ENCODE measurements around the gene TJP1. TPM values are rescaled to one million over a fixed set of nuclear protein-coding genes. Genes with fewer than 3 reads are reported as not detected.

Gene TJP1
- total and polyA plus RNA-seq, 8 donors, result 14.7 to 80.0 (median 39.0) TPM

DNA sequence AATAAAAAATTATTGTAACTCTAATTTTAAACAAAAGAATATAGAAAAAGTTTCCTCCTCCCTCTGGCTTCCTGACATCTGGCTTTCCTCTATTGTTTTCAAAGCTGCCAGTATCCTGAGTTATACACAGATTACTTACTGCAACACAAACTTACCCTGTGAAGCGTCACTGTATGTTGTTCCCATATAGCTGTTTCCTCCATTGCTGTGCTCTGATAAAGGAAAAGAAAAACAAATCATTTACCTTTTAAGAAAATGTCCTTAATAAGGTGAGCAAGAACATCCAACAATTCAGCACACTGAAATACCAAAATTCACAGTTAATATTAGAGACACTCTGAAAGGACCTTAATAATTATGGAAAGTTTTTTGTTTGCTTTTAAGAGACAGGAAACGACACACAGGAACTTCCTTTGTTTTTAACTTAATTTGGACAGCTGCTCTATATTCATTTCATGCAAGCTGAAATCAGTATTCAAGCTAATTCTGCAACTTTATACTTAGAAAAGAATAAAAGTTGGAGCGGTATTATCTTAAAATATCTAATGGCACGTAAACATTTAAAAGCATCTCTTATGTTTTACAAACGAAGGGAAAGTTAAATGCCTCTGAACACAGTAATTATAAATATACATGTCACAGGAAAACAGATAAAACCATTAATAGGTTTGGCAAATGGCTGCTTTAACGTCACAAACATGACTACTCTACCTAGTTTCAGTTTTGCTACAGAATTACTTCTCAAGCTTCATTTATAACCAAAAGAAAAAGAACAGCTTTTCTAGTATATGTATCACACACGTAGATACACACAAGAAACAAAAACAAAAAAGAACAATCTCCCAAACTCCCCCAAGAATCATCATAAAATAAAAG lies 21.5 kb downstream of the TJP1 start:
- no peak for FAIRE-seq
- no peak for DNase-seq
- Histone ChIP-seq H3K9me3 (peaks cover 0 to 1% (median 0%) of the 10 kb centered on the region in 4 donors), H3K36me3 (no peaks in the 10 kb centered on the region), H3K27me3 (no peaks in the 10 kb centered on the region), H3K27ac (no peak overlapping the region), H3K4me1 (peaks cover 11 to 32% (median 29%) of the 10 kb centered on the region in 3 donors), H3K4me3 (no peak overlapping the region)
- no peak for TF ChIP-seq CTCF (IDR thresholded peaks at IDR 0.05)
- no peak for ATAC-seq
- WGBS, 2 donors, result 67 to 69% methylated on average over 7 of the region's 7 CpGs
- intact Hi-C loops (cut with DNase I), result loop anchor here in 1 of 3 donors (10.0 kb wide), 1 partner anchor 46 kb away; no protein-coding TSS in a partner anchor

GRCh38 chr15:29799859-29800258 lies 22.4 kb downstream of the TJP1 start:
- Histone ChIP-seq H3K27ac (no peak overlapping the region), H3K36me3 (no peaks in the 10 kb centered on the region), H3K27me3 (no peaks in the 10 kb centered on the region), H3K9me3 (peaks cover 0 to 4% (median 0%) of the 10 kb centered on the region in 4 donors), H3K4me3 (no peak overlapping the region), H3K4me1 (peaks cover 9 to 24% (median 21%) of the 10 kb centered on the region in 3 donors)
- DNase-seq, result no peak
- intact Hi-C loops (cut with DNase I), result loop anchor here in 1 of 3 donors (10.0 kb wide), 1 partner anchor 45 kb away; no protein-coding TSS in a partner anchor
- ATAC-seq, result no peak
- no peak for FAIRE-seq
- WGBS, 2 donors, result 81 to 84% methylated on average over 3 of the region's 3 CpGs
- no peak for TF ChIP-seq CTCF (IDR thresholded peaks at IDR 0.05)

DNA sequence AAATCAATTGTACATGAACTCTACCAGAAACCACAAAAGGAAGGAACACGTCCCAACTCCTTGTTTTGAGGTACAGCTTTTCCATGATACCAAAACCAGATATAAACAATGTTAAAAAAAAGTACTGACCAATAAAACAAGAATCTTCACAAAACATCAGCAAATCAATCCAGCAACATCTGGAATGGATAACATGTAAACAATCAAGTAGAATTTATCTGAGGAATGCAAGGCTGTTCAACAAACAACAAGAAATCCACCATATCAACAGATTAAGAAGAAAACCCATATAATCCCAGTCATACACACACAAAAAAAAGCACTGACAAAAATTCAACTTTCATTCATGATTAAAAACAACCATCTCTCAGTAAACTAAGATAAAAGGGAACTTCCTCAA lies 26.7 kb downstream of the TJP1 start:
- intact Hi-C loops (cut with DNase I), result no loop called here
- ATAC-seq (no peak), FAIRE-seq (peak; percentile 26), DNase-seq (no peak)
- Histone ChIP-seq H3K27me3 (no peaks in the 10 kb centered on the region), H3K9me3 (peaks cover 0 to 4% (median 0%) of the 10 kb centered on the region in 4 donors), H3K4me3 (no peak overlapping the region), H3K27ac (no peak overlapping the region), H3K36me3 (no peaks in the 10 kb centered on the region), H3K4me1 (peaks cover 0 to 4% (median 3%) of the 10 kb centered on the region in 3 donors)
- no peak for TF ChIP-seq CTCF (IDR thresholded peaks at IDR 0.05)
- 89 to 96% methylated on average over 1 of the region's 1 CpG for WGBS, 2 donors

DNA sequence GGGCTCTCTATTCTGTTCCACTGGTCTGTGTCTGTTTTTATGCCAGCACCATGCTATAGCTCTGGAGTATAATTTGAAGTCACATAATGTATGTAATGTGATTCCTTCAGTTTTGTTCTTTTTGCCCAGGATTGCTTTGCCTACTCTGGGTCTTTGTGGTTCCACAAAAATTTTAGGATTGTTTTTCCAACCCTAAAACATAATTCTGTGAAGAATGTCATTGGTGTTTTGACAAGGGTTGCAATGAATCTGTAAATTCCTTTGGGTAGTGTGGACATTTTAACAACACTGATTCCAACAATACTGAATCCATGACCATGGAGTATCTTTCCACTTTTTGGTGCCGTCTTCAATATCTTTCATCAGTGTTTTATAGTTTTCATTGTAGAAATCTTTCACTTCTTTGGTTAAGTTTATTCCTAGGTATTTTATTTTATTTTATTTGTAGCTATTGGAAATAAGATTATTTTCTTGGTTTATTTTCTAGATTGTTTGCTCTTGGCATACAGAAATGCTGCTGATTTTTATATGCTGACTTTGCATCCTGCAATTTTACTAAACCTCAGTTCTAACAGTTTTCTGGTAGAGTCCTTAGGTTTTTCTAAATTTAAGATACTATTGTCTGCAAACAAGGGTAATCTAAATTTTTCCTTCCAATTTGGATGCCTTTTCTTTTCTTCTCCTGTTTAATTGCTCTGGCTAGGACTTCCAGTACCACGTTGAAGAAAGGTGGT lies 29.7 kb downstream of the TJP1 start:
- Histone ChIP-seq H3K27me3 (no peaks in the 10 kb centered on the region), H3K9me3 (peaks cover 0 to 4% (median 0%) of the 10 kb centered on the region in 4 donors), H3K4me1 (no peaks in the 10 kb centered on the region), H3K36me3 (no peaks in the 10 kb centered on the region), H3K27ac (no peak overlapping the region), H3K4me3 (no peak overlapping the region)
- ATAC-seq, result no peak
- no peak for TF ChIP-seq CTCF (IDR thresholded peaks at IDR 0.05)
- intact Hi-C loops (cut with DNase I), result no loop called here
- FAIRE-seq, result no peak
- WGBS, 2 donors, result 92 to 97% methylated on average over 2 of the region's 2 CpGs
- no peak for DNase-seq
